DMS53 treated with DMSO at 0.1 percent for 48 hours (cell line): ENCODE data around the gene IGFBP2.
A peak's percentile ranks its signal among the peaks of the same experiment; 100 is the strongest.

Source experiments
- DNase-seq: peaks from one replicate; lab custom pipeline; 2025; ENCODE audit not compliant: unreplicated experiment; lab: John Stamatoyannopoulos, UW

The IGFBP2 gene

DNA sequence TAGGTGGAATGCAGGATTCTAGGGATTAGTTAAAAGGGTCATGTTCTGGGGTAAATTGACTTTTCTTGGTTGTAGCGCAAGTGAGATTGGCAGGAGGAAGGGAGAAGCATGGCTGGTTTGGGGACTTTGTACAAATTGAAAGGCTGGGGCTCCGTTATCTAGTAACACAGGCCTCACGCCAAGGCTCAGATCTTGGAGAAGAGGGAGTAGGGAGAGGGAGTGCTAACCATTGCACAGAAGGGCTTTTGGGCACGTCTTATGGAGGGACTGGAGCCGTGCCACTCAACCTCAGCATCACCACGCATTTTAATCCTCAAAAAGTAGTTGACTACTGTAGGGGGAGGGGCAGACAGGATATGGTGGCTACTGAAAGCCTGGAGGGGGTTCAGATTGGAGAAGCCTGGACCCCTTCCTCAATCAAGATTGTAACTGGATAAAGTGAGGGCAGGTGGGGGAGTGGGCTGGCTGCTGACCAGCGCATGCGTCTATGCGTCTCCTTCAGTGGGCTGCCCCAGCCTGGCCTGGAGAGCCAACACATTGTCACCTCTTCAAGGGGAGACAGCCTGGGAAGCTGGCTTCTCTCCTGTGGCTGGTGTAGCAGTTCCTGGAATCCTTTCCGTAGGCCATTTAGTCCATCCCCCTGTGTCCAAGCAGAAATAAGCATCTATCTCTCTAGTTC, 47.9 kb downstream of the IGFBP2 start:
- no peak for DNase-seq

DNA sequence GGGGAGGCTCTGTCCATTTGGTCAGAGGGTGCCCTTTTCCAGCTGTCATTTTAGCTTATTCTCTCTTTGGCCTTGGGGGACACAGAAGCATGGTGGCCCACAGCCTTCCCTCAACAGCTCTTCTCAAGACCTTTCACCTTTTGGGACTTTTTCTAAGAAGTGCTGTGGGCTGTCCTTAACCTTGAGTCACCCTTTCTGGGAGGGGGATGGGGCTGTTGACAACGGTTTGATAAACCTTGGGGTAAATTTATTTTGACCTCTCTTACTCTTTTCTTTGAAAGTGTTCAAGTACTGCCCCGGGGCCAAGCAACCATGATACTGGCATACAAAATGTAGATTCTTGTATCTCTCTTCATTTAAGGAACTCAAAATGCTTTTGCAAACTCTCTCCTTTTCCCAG, 48.5 kb downstream of the IGFBP2 start:
- DNase-seq: no peak

DNA sequence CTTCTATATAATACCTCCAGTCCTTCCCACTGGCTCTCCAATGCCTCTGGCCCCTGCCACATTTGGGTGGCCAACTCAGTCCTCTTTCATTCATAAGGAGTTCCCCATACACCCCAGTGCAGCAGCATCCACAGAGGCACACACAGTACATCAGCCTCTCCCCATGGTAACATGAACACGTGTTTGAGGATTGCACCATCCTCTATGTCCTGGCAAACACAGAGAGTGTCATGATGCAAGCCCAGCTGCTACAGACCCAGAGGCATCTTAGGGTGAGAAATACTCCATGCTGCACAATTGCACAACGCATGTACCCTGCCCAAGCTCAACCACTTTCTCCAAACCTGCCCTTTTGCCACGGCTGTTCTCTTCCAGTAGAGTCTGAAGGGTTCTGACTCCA, 50.6 kb downstream of the IGFBP2 start:
- DNase-seq: no peak

DNA sequence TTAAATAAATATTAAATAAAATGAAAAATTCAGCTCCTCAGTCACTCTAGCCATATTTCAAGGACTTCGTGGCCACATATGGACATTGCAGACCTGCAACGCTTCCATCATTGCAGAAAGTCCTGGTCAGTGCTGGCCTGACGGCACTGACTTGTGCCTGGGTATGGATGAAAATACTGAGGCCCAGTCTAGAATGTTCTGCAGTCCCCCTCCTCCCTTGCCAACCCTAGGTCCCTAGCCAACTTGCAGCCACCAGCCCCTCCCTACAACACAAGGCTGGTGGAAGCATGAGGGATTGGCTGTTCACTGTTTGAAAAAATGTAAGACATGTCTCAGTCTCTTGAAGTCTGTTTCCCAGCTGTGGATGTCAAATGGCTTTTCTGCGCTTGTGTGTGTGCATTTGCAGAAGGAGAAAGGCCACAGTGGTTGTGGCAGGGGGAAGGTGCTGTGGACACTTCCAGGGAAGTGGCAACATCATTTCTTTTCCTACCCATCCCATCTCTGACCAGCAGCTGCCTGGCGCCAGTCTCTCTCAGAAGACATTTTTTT, 52.2 kb downstream of the IGFBP2 start:
- DNase-seq: no peak

DNA sequence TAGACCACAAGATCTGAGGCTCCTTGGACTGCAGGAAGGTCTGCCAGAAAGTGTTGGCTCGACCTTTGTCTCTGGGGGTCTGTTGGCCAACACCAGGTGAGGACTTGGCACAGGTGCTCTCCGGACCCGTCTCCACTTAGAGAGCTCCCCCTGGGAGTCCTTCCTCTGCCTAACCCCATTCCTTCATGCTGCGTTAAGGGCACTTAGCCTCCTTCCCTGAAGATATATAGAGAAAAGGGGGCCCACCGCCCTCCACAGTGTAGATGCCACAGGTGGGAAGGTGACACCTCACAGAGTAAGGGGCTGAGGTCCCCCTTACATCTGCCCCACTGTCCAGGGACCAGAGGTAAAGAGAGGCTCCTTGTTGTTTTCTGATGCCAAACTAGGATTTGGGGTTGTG, 53.9 kb downstream of the IGFBP2 start:
- DNase-seq: no peak

DNA sequence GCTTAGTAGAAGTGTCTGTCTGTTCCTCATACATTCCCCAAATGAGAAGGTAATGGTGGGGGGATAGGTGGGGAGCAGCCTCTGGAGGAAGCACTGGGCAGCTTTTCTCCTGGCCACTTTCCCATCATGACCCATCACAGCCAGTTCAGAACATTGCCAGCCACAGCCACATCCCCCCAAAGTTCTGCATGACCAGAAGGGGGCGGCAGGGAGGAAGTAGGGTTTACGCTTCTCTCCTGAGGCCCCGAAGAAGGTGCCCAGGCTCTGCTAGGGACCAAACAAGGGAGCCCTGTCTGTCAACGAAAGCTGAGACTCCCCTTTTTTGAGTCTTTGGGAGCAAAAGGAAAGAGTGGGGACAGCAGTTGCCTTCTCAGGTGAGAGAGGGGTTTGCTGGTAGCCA, 54.4 kb downstream of the IGFBP2 start:
- DNase-seq: no peak

DNA sequence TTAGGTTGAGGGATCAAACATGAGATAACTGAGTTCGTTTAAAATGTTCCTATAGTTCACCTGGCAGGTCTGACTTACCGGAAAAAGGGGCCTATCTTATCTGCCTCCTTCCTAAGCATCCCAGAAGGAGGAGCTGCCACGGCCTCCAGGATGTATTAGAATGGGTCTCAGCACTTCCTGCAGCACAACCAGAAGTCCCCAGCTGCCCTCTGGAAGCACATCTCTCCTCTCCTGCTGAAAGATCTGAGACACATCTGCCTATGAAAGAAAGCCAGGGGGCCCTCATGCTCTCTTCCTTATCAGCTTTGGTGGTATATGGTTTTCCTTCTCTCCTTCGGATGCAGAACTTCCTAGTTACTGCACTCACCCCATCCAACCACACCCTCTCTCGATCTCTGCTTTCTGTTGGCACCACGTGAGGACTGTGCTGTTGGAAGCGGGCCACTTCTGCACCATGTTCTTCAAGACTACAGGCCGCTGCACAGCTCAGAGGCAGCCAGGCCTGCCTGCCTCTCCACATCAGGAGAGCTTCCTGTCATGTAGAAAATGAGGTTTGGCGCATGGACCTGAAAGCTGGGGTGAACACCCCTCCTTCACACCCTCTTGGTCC, 55.6 kb downstream of the IGFBP2 start:
- no peak for DNase-seq

DNA sequence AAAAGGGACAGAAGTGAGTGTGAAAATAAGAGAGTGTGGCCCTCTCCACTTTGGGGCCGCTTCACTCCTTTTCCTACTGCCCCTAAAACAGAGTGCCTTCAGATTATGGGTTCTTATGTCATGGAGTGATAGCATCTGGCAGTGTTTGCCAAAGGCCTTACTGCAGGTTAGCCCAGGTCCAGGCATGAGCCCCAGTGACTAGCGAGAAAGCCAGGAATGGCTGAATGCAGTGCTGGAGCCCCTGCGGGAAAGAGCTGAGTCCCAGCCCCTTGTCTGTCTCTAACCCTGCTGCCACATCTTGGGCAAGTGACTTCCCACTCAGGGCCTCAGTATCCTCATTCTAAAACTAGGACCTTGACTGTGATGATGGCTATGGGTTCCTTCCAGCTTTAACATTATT, 56.2 kb downstream of the IGFBP2 start:
- DNase-seq: no peak

DNA sequence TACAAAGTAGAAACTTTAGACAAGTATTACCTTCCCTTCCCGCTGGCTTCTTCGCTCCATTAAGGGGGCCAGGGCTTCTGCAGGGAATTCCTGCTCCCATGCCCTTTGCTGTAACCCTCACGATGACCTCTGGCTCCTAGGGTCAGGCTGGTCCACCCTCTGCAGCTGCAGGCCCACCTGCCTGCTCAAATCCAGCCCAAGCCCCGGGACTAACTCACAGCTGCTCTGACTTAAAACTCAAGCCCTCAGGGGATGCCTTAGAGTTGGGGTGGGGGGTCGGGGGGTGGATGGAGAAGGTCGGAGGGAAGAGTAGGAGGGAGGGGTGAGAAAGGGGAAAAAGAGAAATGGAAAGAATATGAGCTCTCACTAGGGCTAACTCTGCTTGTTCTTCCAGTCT, 57.2 kb downstream of the IGFBP2 start:
- no peak for DNase-seq

DNA sequence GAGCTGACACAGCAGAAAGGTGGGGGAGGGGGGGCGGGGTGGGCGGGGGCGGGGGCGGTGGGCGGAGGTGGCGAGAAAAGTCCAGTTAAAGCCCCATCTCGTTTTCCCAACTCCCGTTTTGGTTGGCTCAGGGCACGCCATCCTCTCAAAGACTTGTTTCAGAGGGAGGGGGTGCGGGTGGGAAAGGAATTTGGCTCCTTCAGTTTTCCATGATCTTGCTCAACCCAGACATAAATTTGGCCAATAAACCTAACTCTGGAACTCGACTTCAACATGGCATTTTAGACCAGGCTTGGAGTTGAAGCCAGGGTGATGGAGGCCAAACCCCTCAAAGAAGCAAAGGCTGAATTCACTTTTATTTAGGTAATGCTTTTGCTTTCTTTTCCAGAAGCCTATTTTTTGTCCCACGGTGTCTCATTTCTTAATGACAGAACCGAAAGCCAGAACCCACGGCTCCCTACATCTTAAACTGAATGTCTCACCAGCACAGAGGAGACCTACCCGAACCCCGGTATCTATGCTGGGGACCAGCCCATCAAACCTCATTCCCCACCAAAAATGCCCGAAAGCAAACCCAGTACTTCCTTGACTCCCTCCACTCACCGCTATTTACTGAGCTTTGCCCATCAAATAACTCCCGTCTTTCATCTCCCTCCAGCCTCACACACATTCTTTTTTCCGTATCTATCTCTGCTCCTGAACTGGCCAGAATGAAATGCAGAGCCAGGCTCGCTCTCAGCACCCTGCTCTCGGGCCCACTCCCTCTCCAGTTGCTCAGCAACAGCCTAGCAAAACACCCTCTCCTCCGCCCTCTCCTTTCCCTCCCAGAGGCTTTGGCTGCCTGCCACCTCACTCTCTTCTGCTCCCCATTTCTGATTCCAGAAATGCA, 57.9 kb downstream of the IGFBP2 start:
- peak; percentile 44 for DNase-seq

DNA sequence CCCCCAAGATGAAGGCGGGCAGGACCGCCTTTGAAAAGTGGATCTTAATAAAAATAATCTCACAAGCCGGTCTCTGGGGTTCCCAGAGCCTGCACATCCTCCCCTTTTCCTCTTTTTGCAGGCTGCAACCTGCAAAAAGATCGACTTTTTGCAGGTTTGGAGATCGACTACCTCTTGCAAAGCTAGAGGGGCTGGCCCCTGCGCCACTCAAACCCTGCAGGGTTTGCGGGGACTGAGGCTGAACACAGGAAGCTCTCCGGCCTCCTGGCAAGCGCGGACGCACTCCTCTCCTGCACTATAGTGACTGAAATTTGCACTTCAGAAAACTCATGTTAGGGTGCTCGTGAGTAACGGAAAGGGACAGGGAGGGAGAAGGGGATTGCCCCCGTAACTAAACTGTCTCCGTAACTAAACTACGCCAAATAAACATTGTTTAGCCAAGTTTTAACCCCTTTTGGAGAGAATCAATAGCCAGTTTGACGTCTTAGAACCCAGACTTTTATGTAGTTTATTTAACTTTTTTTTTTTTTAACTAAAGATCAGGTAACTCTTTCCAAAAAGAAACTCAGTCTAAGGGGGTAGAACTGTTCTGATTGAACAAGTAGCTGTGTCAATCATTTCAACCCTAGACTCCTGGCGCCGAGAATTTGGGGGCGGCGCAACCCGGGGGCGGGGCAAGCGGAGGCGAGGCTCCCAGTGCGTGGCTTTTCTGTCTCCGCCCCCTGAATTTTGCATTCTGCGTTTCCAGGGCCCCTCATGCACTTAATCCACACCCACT, 59.6 kb downstream of the IGFBP2 start:
- peak; percentile 57 for DNase-seq

DNA sequence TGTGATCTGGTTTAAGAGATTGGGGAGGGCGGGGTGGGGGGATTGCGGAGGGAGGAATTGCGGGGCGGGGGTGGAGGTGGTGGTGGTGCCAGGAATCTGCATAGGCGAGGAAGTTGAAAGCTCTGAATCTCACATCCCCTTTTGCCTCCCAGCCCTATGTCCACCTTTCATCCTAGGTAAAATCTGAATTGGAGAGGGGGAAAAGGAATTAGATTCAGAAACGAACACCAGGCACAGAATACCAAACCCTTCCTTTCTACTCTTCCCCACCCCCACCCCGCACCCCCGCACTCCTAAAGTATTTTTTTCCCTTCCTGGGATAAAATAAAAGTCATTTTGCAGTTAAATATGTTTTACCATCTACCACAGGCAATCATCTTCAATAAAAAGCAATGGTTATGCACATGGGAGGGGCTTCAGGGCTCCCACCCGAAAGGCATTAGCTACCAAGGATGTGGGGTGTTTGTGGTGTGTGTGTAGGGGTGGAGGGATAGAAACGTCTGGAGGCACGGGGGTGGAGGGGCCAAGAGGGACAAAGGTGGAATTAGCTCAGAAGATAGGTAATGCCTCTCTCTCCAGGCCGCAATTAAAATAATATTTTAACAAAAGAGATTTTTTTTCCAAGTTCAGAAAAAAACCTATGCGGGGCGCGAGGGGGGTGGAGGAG, 60.3 kb downstream of the IGFBP2 start:
- no peak for DNase-seq

DNA sequence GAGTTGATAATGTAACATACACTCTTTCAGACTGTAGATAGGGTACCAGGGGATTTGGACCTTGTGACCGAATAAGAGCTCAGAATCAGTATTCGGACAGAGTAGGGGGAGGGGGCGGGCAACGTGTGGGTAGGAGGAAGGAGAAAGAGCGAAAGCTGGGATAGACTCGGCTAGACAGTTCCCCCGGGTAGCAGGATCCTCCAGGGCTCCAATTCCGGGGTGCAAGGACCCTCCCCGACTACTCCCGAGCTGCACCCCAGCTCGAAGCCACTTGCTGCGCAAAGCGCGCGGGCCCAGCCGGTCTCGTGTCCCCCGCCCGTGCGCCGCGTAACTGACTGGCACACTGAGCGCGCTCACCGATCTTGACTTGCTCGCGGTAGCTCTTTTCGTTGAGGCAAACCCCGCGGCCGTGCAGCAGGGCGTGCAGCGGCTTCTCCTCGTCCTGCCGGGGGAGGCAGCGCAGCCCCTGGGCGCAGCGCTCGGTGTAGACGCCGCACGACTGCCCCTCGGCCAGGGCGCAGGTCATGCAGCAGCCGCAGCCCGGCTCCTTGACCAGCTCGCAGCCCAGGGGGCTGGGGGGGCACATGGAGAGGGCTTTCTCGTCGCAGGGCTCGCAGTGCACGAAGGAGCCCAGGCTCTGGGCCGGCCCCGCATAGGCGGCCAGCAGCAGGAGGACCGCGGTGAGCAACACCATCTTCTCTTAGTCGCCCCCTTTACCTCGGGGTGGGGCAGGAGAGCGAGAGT, 61.0 kb downstream of the IGFBP2 start:
- peak; percentile 39 for DNase-seq

DNA sequence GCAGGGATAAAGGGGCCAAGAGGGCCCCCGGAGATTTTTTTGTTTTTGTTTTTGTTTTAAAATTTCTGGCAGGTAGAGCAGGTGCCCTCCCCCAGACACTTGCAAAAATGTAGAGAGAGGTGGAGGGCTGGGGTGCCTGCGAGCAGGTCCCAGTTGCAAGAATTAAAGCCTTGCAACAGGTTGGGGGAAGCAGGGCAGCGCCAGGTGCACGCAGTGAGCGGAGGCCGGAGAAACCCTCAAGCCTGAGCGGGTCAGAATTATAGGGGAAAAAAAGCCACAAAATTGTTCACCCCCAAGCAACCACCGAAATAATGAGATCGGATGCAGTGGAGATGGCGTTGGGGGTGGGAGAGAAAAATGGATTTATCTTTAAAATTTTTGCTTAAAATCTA, 61.6 kb downstream of the IGFBP2 start:
- DNase-seq: no peak

DNA sequence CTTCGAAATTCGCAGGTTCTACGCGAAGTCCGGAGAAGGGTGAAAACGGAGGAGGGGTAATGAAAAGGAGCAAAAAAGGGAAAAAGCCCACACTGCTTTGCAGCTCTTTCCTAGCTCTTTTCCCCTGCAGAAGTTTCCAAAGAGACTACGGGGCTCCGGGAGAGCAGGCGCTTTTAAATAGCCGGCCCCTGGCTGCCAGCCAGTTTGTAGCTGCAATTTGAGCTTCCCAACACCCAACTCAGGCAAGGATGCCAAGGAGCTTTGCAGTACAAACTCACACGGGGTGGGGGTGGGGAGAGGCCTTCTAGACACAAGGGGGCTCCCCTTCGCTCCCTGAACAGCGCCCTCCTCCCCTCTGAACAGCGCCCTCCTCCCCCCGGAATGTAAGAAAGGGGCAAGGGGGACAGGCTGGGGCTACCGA, 62.2 kb downstream of the IGFBP2 start, which contains the start of gene IGFBP5:
Gene IGFBP5, minus strand, starts transcription at position 149 of the 421 bp plus-strand sequence. CDS start 774 bp downstream, outside the sequence.
- DNase-seq: no peak

DNA sequence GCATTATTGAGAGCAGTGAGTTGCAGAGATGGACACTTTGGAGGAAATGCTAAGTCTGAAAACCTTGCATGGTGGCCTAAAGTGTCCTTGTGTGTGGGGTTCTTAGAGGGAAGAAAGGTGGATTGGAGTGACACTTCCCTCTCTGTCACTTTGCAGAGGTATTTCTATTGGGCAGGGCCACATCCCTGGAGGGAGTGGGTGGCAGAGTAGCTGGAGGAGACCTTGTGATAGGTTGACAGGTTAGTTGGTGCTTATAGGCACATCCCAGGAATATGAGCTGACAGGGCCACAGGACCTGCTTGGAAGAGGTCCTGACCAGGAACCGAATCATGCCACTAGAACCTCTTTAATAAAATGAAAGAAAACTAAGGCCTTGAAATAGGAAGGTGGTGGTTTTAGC, 63.1 kb downstream of the IGFBP2 start:
- DNase-seq: no peak

DNA sequence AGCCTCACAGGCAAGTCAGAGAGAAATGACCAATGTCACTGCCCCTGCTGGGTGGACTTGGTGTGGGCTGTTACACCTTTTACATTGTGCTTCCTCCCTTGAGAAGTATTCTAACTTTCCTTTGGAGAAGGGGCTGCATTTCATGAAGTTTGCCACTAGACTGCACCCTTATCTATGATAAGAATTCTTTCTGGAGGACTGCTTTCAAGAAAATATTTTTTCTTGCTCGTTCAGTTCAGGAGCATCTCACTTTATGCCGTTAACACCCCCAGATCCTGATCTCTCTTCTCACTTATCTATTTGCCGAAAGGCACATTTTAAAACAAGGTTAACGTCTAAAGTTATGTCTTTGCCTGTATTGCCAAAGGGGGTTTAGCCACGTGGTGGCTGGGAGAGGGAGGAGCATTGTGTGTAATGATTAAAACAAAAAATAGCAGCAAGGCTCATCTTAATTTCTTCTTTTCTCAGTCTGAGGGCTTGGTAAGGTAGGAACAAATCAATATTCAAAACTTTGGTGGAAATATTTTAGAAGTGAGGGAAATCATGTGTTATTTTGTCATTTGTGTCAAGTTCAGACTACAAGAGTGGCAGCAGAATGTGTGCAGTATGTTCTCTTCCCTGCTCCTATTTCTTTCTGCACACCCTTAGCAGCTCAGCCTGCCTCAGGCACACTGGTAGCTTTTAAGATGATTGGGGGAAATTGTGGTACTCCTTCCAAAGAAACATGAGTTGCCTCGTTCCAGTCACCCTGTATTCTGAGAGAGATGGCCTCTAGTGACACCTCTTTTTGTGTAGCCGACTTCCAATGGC, 63.7 kb downstream of the IGFBP2 start:
- no peak for DNase-seq

DNA sequence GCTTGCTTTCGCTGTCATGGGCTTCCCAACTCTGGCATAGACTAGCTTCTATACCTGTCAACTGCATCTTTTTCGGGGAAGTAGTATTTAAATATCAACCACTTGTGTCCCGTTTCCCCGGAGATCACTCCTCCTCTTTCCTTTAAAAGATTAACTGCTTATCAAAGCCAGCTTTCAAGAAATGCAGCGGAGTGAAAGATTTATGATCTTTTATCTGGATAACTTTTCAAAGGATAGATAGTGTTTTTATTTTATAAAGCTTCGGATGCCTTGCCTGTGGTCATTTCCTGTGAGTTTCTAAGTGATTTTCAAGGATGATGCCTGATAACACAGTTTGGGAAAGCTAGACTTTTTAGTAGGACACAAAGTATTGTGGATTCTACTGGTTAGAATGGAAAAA, 65.1 kb downstream of the IGFBP2 start:
- no peak for DNase-seq

DNA sequence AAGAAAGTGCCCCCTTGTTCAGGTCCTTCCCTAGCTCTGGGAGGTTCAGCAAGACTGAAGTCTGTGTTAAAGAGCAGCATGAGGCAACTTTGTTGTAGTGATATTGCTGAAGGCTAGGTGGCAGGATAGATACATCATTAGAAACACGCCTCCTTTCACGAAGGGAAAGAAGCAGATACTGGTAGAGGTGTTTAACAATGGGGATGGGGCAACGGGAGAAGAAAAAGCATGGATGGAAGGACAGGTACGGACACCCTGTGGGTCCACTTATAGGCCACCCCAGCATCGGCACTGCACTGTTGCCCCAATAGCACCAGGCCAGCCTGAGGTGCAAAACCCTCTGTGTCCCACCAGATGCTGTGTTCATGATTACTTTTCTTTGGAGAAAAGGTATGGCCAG, 65.7 kb downstream of the IGFBP2 start:
- peak; percentile 67 for DNase-seq
